PC-9 (cell line): Measurements from ENCODE around the gene COL4A1. TPM values are rescaled to one million over a fixed set of nuclear protein-coding genes. Genes with fewer than 3 reads are reported as not detected.

ENCODE experiments used
- BruUV-seq: library from RNA; stranded (reverse); fragments of 400-500 nt; replicated peaks from 2 replicates; lab custom pipeline; 2021; lab: Mats Ljungman, UMichigan
- CTCF ChIA-PET: fragments of 300-600 bp; sonication (Branson Sonifier 250); formaldehyde crosslinking; loops from one replicate; lab custom pipeline; 2022; ENCODE audit warnings: antibody characterized with exemption; lab: Charles Lee
- POLR2A ChIA-PET: fragments of 300-600 bp; sonication (Branson Sonifier 250); formaldehyde crosslinking; loops from one replicate; lab custom pipeline; 2022; ENCODE audit warnings: antibody characterized with exemption; ENCODE audit not compliant: unreplicated experiment; lab: Charles Lee
- DNase-seq, 2 experiments: peaks; one replicate each; pipeline versions ENCODE4 v3.0.0 to v3.0.0-alpha.2; 2015 to 2022; ENCODE audit warnings: mixed read lengths in 1 of 2
- H2AFZ ChIP-seq: fragments of 200-600 bp; sonication (generic); 2 replicates; pipeline ENCODE4 v1.8.1; 2017; ENCODE audit warnings: antibody characterized with exemption
- H3F3A ChIP-seq: fragments of 200-600 bp; sonication (generic); 2 replicates; pipeline ENCODE4 v1.8.1; 2017; ENCODE audit warnings: antibody characterized with exemption, mild to moderate bottlenecking, low read depth; ENCODE audit not compliant: insufficient read depth
- H3K27ac ChIP-seq: fragments of 200-600 bp; sonication (generic); 2 replicates; pipeline ENCODE4 v1.6.1; 2016; ENCODE audit warnings: mixed run types
- H3K27me3 ChIP-seq: fragments of 200-600 bp; sonication (generic); 2 replicates; pipeline ENCODE4 v1.6.1; 2016; ENCODE audit warnings: low read depth, mixed run types; ENCODE audit not compliant: insufficient read depth
- H3K36me3 ChIP-seq: fragments of 200-600 bp; sonication (generic); 2 replicates; pipeline ENCODE4 v1.6.1; 2016; ENCODE audit warnings: low read depth, mixed run types
- H3K4me1 ChIP-seq: fragments of 200-600 bp; sonication (generic); replicated peaks from 2 replicates; pipeline ENCODE4 v1.6.1; 2016; ENCODE audit warnings: mixed run types; ENCODE audit not compliant: insufficient read depth
- H3K4me2 ChIP-seq: fragments of 200-600 bp; sonication (generic); 2 replicates; pipeline ENCODE4 v1.6.1; 2017; ENCODE audit warnings: mixed run types
- H3K4me3 ChIP-seq: fragments of 200-600 bp; sonication (generic); 2 replicates; pipeline ENCODE4 v1.6.1; 2016; ENCODE audit warnings: mixed run types
- H3K79me2 ChIP-seq: fragments of 200-600 bp; sonication (generic); 2 replicates; pipeline ENCODE4 v1.6.1; 2017; ENCODE audit warnings: low read depth, mixed run types
- H3K9me2 ChIP-seq: fragments of 200-600 bp; sonication (generic); 2 replicates; pipeline ENCODE4 v1.8.1; 2017; ENCODE audit warnings: mild to moderate bottlenecking; ENCODE audit not compliant: insufficient read depth
- H3K9me3 ChIP-seq: fragments of 200-600 bp; sonication (generic); 2 replicates; pipeline ENCODE4 v1.8.1; 2016; ENCODE audit warnings: low read depth; ENCODE audit not compliant: insufficient read depth
- H4K20me1 ChIP-seq: fragments of 200-600 bp; sonication (generic); 2 replicates; pipeline ENCODE4 v1.8.1; 2017; ENCODE audit not compliant: insufficient read depth
- CTCF ChIP-seq: fragments of 200-600 bp; sonication (generic); conservative IDR thresholded peaks from 2 replicates; pipeline ENCODE4 v1.6.1; 2017; ENCODE audit warnings: mixed run types, antibody characterized with exemption, mild to moderate bottlenecking, moderate library complexity
- EZH2 ChIP-seq: fragments of 200-600 bp; sonication (generic); IDR thresholded peaks from 2 replicates; pipeline ENCODE4 v1.8.0; 2017; ENCODE audit warnings: antibody characterized with exemption, low read depth
- intact Hi-C: fragments of 100-400 bp; cut with micrococcal nuclease; formaldehyde crosslinking; loops from one replicate; pipeline ENCODE4 v1.10.0; 2022; ENCODE audit not compliant: unreplicated experiment
- total RNA-seq: library from RNA; stranded (reverse); gene quantifications from 2 replicates; pipeline ENCODE4 v1.2.3, GENCODE V29; 2021

The COL4A1 gene
- total RNA-seq, 1 experiment from 2014 or later: 24.5 TPM

- intact Hi-C loops: no loop called here
- Histone ChIP-seq H4K20me1 (no peaks in the 10 kb centered on the region), H3F3A (peaks cover under 1% of the 10 kb centered on the region; the same call in 1 of the 2 replicates), H3K27ac (no peak overlapping the region), H3K4me3 (no peak overlapping the region), H3K4me2 (no peak overlapping the region), H3K9me3 (no peaks in the 10 kb centered on the region), H3K4me1 (peaks cover 2% of the 10 kb centered on the region), H3K27me3 (no peaks in the 10 kb centered on the region), H3K36me3 (no peaks in the 10 kb centered on the region), H3K9me2 (no peaks in the 10 kb centered on the region), H2AFZ (no peak overlapping the region), H3K79me2 (no peaks in the 10 kb centered on the region)
- DNase-seq: no peak
- POLR2A ChIA-PET: interaction anchor here (0.5 kb wide), 1 partner anchor 49 kb away, joined by 4 read pairs; no protein-coding TSS in a partner anchor
- CTCF ChIA-PET: no interaction called here
- BruUV-seq: no TSS peak
- no peak for TF ChIP-seq EZH2
Observed at GRCh38 chr13:110298505-110299282, 8.3 kb downstream of the COL4A1 start.

GRCh38 chr13:110297766-110298504 lies 9.0 kb downstream of the COL4A1 start:
- no peak overlapping the region for H3K27ac ChIP-seq
- H2AFZ ChIP-seq: no peak overlapping the region
- H3K9me3 ChIP-seq: no peaks in the 10 kb centered on the region
- no peak overlapping the region for H3K4me3 ChIP-seq
- H4K20me1 ChIP-seq: no peaks in the 10 kb centered on the region
- H3K79me2 ChIP-seq: no peaks in the 10 kb centered on the region
- no peak for DNase-seq
- no peaks in the 10 kb centered on the region for H3K9me2 ChIP-seq
- no peaks in the 10 kb centered on the region for H3K27me3 ChIP-seq
- TF ChIP-seq EZH2 (no peak), CTCF (no peak)
- H3K4me1 ChIP-seq: no peaks in the 10 kb centered on the region
- ChIA-PET POLR2A (no interaction called here), CTCF (no interaction called here)
- H3K36me3 ChIP-seq: no peaks in the 10 kb centered on the region
- BruUV-seq: no TSS peak
- no peak overlapping the region for H3K4me2 ChIP-seq
- no peaks in the 10 kb centered on the region for H3F3A ChIP-seq
- intact Hi-C loops: no loop called here

- CTCF ChIA-PET: no interaction called here
- no TSS peak for BruUV-seq
- H4K20me1 ChIP-seq: no peaks in the 10 kb centered on the region
Observed at GRCh38 chr13:110297011-110297410, 9.9 kb downstream of the COL4A1 start.

More at GRCh38 chr13:110297011-110297410, 9.9 kb downstream of the COL4A1 start:
- Histone ChIP-seq H3K27ac (no peak overlapping the region), H3K79me2 (no peaks in the 10 kb centered on the region), H3K36me3 (no peaks in the 10 kb centered on the region), H3K9me3 (no peaks in the 10 kb centered on the region), H3K9me2 (no peaks in the 10 kb centered on the region), H3K4me2 (no peak overlapping the region), H3F3A (no peaks in the 10 kb centered on the region), H3K27me3 (no peaks in the 10 kb centered on the region), H3K4me1 (no peaks in the 10 kb centered on the region), H3K4me3 (no peak overlapping the region), H2AFZ (no peak overlapping the region)
- intact Hi-C loops: no loop called here
- no peak for TF ChIP-seq EZH2
- no peak for TF ChIP-seq CTCF
- no peak for DNase-seq
- POLR2A ChIA-PET: no interaction called here
